K562 (cell line): Measurements from ENCODE around the gene CTSZ. TPM values are rescaled to one million over a fixed set of nuclear protein-coding genes. Genes with fewer than 3 reads are reported as not detected.
A peak's percentile ranks its signal among the peaks of the same experiment; 100 is the strongest.

Experiments
- ATAC-seq: fragments of 200-7000 bp; cut with Tn5 transposase; 3 replicates; pipeline ENCODE4 v1.9.1; 2020; ENCODE audit warnings: moderate library complexity
- BruUV-seq: library from RNA; stranded (reverse); fragments of 400-500 nt; replicated peaks from 2 replicates; lab custom pipeline; 2021; lab: Mats Ljungman, UMichigan
- CTCF ChIA-PET: fragments of 300-600 bp; formaldehyde crosslinking; extraction: SDS; loops from one replicate; lab custom pipeline; 2021; ENCODE audit warnings: low intra/inter-chr PET ratio; lab: Yijun Ruan, JAX
- POLR2A ChIA-PET: fragments of 300-600, 350-650 bp; sonication (Branson Sonifier 250); formaldehyde crosslinking; extraction: SDS; loops from one replicate; lab custom pipeline; 2021; ENCODE audit warnings: antibody characterized with exemption, inconsistent platforms; lab: Yijun Ruan, JAX
- DNase-seq, 4 experiments: peaks; one replicate each; pipeline versions ENCODE4 v3.0.0 to v3.0.0-alpha.2; 2011 to 2018; ENCODE audit warnings: low spot score in 3 of 4, mixed read lengths in 3 of 4; ENCODE audit errors: extremely low read depth in 1 of 4
- FAIRE-seq: peaks from 2 replicates; lab custom pipeline; 2011; peaks lifted over from hg19 to GRCh38; lab: Jason Lieb, UNC
- H2AFZ ChIP-seq: 2 replicates; pipeline ENCODE4 v1.6.0; 2011; ENCODE audit warnings: low read depth, low read length, control low read depth, inconsistent platforms
- H3K27ac ChIP-seq: fragments of 200-600 bp; 3 replicates; pipeline ENCODE4 v1.8.0; 2011; ENCODE audit warnings: low read depth, mild to moderate bottlenecking, control low read depth, inconsistent platforms, low read length, moderate library complexity, mixed read lengths; ENCODE audit errors: extremely low read depth
- H3K27me3 ChIP-seq, 2 experiments: fragments of 300-600 bp in 1 of 2; 2 replicates in 1 of 2; 3 replicates in 1 of 2; pipeline versions ENCODE4 v1.6.0 to v1.8.0; 2011; ENCODE audit warnings: inconsistent platforms in 2 of 2, low read length in 2 of 2, mild to moderate bottlenecking in 1 of 2, mixed read lengths in 1 of 2, moderate library complexity in 1 of 2; ENCODE audit not compliant: control insufficient read depth in 2 of 2, insufficient read depth in 2 of 2
- H3K36me3 ChIP-seq: fragments of 300-600 bp; 3 replicates; pipeline ENCODE4 v1.8.0; 2011; ENCODE audit warnings: mild to moderate bottlenecking, low read length, inconsistent platforms; ENCODE audit not compliant: control insufficient read depth, insufficient read depth
- H3K4me1 ChIP-seq, 2 experiments: fragments of 200-600 bp in 1 of 2; replicated peaks in 1 of 2; 2 replicates in 1 of 2; 3 replicates in 1 of 2; pipeline versions ENCODE4 v1.5.1 to v1.8.0; 2011; ENCODE audit warnings: inconsistent platforms in 2 of 2, low read length in 2 of 2, mild to moderate bottlenecking in 1 of 2, mixed read lengths in 1 of 2, moderate library complexity in 1 of 2; ENCODE audit not compliant: control insufficient read depth in 2 of 2, insufficient read depth in 2 of 2
- H3K4me2 ChIP-seq: 2 replicates; pipeline ENCODE4 v1.6.1; 2011; ENCODE audit warnings: low read length, control low read depth, inconsistent platforms, mixed read lengths; ENCODE audit not compliant: insufficient read depth
- H3K4me3 ChIP-seq: fragments of 200-600 bp; sonication (generic), shearing (Covaris generic); 2 replicates; pipeline ENCODE4 v1.5.1; 2016; ENCODE audit warnings: control low read depth, inconsistent platforms
- H3K79me2 ChIP-seq: fragments of 200-600 bp; 3 replicates; pipeline ENCODE4 v1.8.0; 2011; ENCODE audit warnings: low read length, inconsistent platforms; ENCODE audit not compliant: control insufficient read depth, insufficient read depth
- H3K9ac ChIP-seq, 2 experiments: 2 replicates each; pipeline versions ENCODE4 v1.6.0 to v1.6.1; 2011; ENCODE audit warnings: low read depth in 2 of 2, low read length in 2 of 2, control low read depth in 1 of 2, inconsistent platforms in 1 of 2, mild to moderate bottlenecking in 1 of 2, mixed read lengths in 1 of 2; ENCODE audit not compliant: insufficient read depth in 1 of 2
- H3K9me1 ChIP-seq: one replicate; pipeline ENCODE4 v1.6.0; 2011; ENCODE audit warnings: inconsistent platforms, mild to moderate bottlenecking, low read length, moderate library complexity; ENCODE audit not compliant: control insufficient read depth, insufficient read depth
- H3K9me3 ChIP-seq: replicated peaks from 2 replicates; pipeline ENCODE4 v1.5.1; 2011; ENCODE audit warnings: low read depth, low read length, inconsistent platforms; ENCODE audit not compliant: control insufficient read depth, insufficient read depth
- H4K20me1 ChIP-seq: replicated peaks from 2 replicates; pipeline ENCODE4 v1.6.1; 2011; ENCODE audit warnings: low read length, inconsistent platforms, mixed read lengths; ENCODE audit not compliant: control insufficient read depth, insufficient read depth
- BHLHE40 ChIP-seq: IDR thresholded peaks from 2 replicates; pipeline ENCODE4 v1.6.1; 2011; ENCODE audit warnings: low read length, improper control_type of control experiment
- EP300 ChIP-seq: IDR thresholded peaks from 2 replicates; pipeline ENCODE4 v1.6.1; 2012; ENCODE audit warnings: low read length, improper control_type of control experiment
- ETV1 ChIP-seq: fragments of 450-650 bp; conservative IDR thresholded peaks from 2 replicates; pipeline ENCODE4 v1.6.1; 2016; ENCODE audit warnings: missing genetic modification characterization, control low read depth, low read depth, missing compliant biosample characterization
- HDAC2 ChIP-seq: fragments of 450-650 bp; IDR thresholded peaks from 2 replicates; pipeline ENCODE4 v1.6.1; 2016; ENCODE audit warnings: mild to moderate bottlenecking
- HIVEP1 ChIP-seq: fragments of 250-450 bp; sonication (Bioruptor Pico); IDR thresholded peaks from 2 replicates; pipeline ENCODE4 v1.4.0; 2020; ENCODE audit warnings: mild to moderate bottlenecking
- HMG20B ChIP-seq: fragments of 250-450 bp; sonication (Bioruptor Pico); IDR thresholded peaks from 2 replicates; pipeline ENCODE4 v1.5.0; 2021; ENCODE audit warnings: mild to moderate bottlenecking
- HSF4 ChIP-seq: fragments of 250-450 bp; sonication (Bioruptor Pico); IDR thresholded peaks from 2 replicates; pipeline ENCODE4 v2.1.2; 2022; ENCODE audit warnings: mild to moderate bottlenecking, moderate library complexity, borderline replicate concordance
- MTA3 ChIP-seq: fragments of 450-650 bp; formaldehyde crosslinking; IDR thresholded peaks from 2 replicates; pipeline ENCODE4 v1.6.1; 2017; ENCODE audit warnings: mild to moderate bottlenecking, borderline replicate concordance
- NFIC ChIP-seq: fragments of 450-650 bp; IDR thresholded peaks from 2 replicates; pipeline ENCODE4 v1.6.1; 2017; ENCODE audit warnings: mild to moderate bottlenecking, inconsistent platforms
- PHF21A ChIP-seq: fragments of 450-650 bp; IDR thresholded peaks from 2 replicates; pipeline ENCODE4 v1.6.1; 2017; ENCODE audit warnings: low read depth, borderline replicate concordance
- ZNF197 ChIP-seq: fragments of 200-800 bp; sonication (Bioruptor generic); IDR thresholded peaks from 2 replicates; pipeline ENCODE4 v1.6.1; 2016; ENCODE audit warnings: low read depth, missing genetic modification characterization, missing compliant biosample characterization
- WGBS: fragments of 100-300 bp; shearing (Covaris generic); methylation state at CpG from one replicate; pipeline ENCODE4 v1.1.6; 2016; ENCODE audit warnings: low coverage, mixed read lengths; ENCODE audit not compliant: insufficient coverage; ENCODE audit errors: missing lambda C conversion rate; 5-methylcytosine and 5-hydroxymethylcytosine counted together
- in situ Hi-C: fragments of 300-500 bp; cut with MboI; formaldehyde crosslinking; loops from 4 replicates; pipeline ENCODE4 v1.15.0; 2018; ENCODE audit warnings: inconsistent platforms, mixed read lengths
- intact Hi-C: fragments of 100-400 bp; cut with micrococcal nuclease; formaldehyde crosslinking; loops from 2 replicates; pipeline ENCODE4 v1.14.2; 2022
- polyA plus RNA-seq, 8 experiments: library from polyadenylated mRNA; depleted of rRNA in 4 of 8; stranded (reverse) in 5 of 8; unstranded in 3 of 8; fragments of >200 nt; fragmentation: Nextera tagmentation in 2 of 8; fragmentation: Illumina TruSeq in 1 of 8; extraction: Ambion mirVana in 2 of 8; extraction: Trizol in 1 of 8; gene quantifications; 2 replicates each; pipeline versions ENCODE4 v1.2.1 to v1.2.3, GENCODE V29; 2011 to 2014; ENCODE audit warnings: inconsistent platforms in 1 of 8, missing spikeins in 1 of 8
- total RNA-seq, 7 experiments: library from RNA; depleted of rRNA in 6 of 7; stranded (reverse); fragments of >200 nt in 6 of 7; fragmentation: Illumina TruSeq in 2 of 7; extraction: Trizol in 2 of 7; gene quantifications; 2 replicates each; pipeline versions ENCODE4 v1.2.1 to v1.2.3, GENCODE V29; 2011 to 2021; ENCODE audit warnings: low replicate concordance in 1 of 7
- TF ChIP-seq, protein P1 (sequence below): sonication (generic); formaldehyde crosslinking; IDR thresholded peaks from 2 replicates; pipeline ENCODE4 v1.8.1; 2022; ENCODE audit warnings: missing genetic modification reagents
- TF ChIP-seq, protein P2 (sequence below): sonication (generic); formaldehyde crosslinking; IDR thresholded peaks from 2 replicates; pipeline ENCODE4 v1.8.1; 2023; ENCODE audit warnings: mild to moderate bottlenecking, missing genetic modification reagents

Gene CTSZ
- total and polyA plus RNA-seq, 9 of the 15 experiments (the other 6 are each of a cell fraction or from before 2014, with no cell fraction given), result 1.6 to 143 (median 82.8) TPM

DNA sequence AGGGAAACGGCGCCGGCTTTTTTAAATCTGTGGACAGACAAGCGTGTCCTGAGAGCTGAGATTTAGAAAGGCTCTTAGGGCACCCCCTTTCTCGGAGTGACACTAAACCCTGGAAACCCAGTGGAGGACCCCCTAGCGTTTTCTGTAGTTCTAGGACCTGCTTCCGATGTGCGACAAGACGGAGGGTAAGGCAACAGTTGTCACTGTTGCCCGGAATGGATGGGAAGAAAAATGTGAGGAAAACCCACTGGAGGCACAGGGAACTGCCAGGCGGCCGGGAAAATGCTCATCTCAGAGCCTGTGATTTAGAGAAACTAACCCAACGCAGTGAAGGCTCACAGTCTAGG lies 25.6 kb upstream of the CTSZ start:
- no peaks in the 10 kb centered on the region for H3K27me3 ChIP-seq
- ChIA-PET POLR2A (interaction anchor here (0.5 to 4.5 kb wide), 12 partner anchors 9 to 329 kb away, joined by 3 to 31 read pairs (median 4); partner anchors contain the start of genes PRELID3B and TUBB1), CTCF (no interaction called here)
- peak overlapping the region; percentile 84 for H3K4me3 ChIP-seq
- H3K9me1 ChIP-seq, result no peaks in the 10 kb centered on the region
- H3K4me1 ChIP-seq, result peaks cover 10 to 18% of the 10 kb centered on the region in 2 experiments; a peak in 4 of 5 replicates
- WGBS, result 1% methylated on average over 13 of the region's 13 CpGs
- H3K36me3 ChIP-seq, result peaks cover 88% of the 10 kb centered on the region
- ATAC-seq (no peak; the same call in 2 of the 3 replicates), FAIRE-seq (peak; percentile 29), DNase-seq (no peak)
- peak overlapping the region; percentile 75 for H3K4me2 ChIP-seq
- peak overlapping the region; percentile 60; the same call in 1 of the 2 replicates for H2AFZ ChIP-seq
- H3K27ac ChIP-seq, result peak overlapping the region; percentile 96
- H3K9ac ChIP-seq, result peak overlapping the region; percentile 56 to 89
- in situ Hi-C loops (no loop called here), intact Hi-C loops (loop anchor here (5.0 kb wide), 2 partner anchors 50 to 140 kb away; partner anchors contain the start of gene NELFCD)
- peaks cover 70% of the 10 kb centered on the region for H3K79me2 ChIP-seq
- H3K9me3 ChIP-seq, result no peaks in the 10 kb centered on the region
- TSS peak; percentile 96 for BruUV-seq
- H4K20me1 ChIP-seq, result no peaks in the 10 kb centered on the region
- TF ChIP-seq HMG20B (CRISPR knock-in tag) (peak; percentile 87; the same call in 1 of the 2 replicates), MTA3 (no peak), HIVEP1 (CRISPR knock-in tag) (no peak), BHLHE40 (peak; percentile 22; the same call in 1 of the 2 replicates), ETV1 (tag) (no peak), ZNF197 (CRISPR knock-in tag) (no peak), HDAC2 (peak; percentile 84; the same call in 1 of the 2 replicates), HSF4 (0 out of 2 replicates have a peak, but pooled peaks have one; percentile 14), NFIC (no peak), EP300 (0 out of 2 replicates have a peak, but pooled peaks have one; percentile 2), PHF21A (peak; percentile 99)
- TF ChIP-seq, protein P1, sequence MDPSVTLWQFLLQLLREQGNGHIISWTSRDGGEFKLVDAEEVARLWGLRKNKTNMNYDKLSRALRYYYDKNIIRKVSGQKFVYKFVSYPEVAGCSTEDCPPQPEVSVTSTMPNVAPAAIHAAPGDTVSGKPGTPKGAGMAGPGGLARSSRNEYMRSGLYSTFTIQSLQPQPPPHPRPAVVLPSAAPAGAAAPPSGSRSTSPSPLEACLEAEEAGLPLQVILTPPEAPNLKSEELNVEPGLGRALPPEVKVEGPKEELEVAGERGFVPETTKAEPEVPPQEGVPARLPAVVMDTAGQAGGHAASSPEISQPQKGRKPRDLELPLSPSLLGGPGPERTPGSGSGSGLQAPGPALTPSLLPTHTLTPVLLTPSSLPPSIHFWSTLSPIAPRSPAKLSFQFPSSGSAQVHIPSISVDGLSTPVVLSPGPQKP (CRISPR knock-in tag), result no peak
- TF ChIP-seq, protein P2, sequence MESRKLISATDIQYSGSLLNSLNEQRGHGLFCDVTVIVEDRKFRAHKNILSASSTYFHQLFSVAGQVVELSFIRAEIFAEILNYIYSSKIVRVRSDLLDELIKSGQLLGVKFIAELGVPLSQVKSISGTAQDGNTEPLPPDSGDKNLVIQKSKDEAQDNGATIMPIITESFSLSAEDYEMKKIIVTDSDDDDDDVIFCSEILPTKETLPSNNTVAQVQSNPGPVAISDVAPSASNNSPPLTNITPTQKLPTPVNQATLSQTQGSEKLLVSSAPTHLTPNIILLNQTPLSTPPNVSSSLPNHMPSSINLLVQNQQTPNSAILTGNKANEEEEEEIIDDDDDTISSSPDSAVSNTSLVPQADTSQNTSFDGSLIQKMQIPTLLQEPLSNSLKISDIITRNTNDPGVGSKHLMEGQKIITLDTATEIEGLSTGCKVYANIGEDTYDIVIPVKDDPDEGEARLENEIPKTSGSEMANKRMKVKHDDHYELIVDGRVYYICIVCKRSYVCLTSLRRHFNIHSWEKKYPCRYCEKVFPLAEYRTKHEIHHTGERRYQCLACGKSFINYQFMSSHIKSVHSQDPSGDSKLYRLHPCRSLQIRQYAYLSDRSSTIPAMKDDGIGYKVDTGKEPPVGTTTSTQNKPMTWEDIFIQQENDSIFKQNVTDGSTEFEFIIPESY (CRISPR knock-in tag), result peak; percentile 46; the same call in 1 of the 2 replicates
